GM19193 (cell line): ENCODE measurements around the gene DNAJB6.

Source experiments
- POLR2A ChIP-seq: IDR thresholded peaks from 4 replicates; pipeline ENCODE4 v1.6.1; 2011; ENCODE audit not compliant: insufficient read depth, insufficient read length; ENCODE audit errors: extremely low read depth

The DNAJB6 gene

GRCh38 chr7:157336383-157337315 is at the start of gene DNAJB6:
Gene DNAJB6 (plus strand): TSS chr7:157337004. CDS start chr7:157358573, 21,569 bp downstream.
- TF ChIP-seq POLR2A = peak; percentile 73

- TF ChIP-seq POLR2A = no peak
These were observed 45.3 kb upstream of the DNAJB6 start for GRCh38 chr7:157291404-157292080.

- no peak for TF ChIP-seq POLR2A
These were observed 44.5 kb upstream of the DNAJB6 start for GRCh38 chr7:157292258-157292657.

GRCh38 chr7:157292770-157293412 is 43.9 kb upstream of the DNAJB6 start:
- no peak for TF ChIP-seq POLR2A

GRCh38 chr7:157293413-157293788 is 43.4 kb upstream of the DNAJB6 start:
- no peak for TF ChIP-seq POLR2A

- no peak for TF ChIP-seq POLR2A
These were observed 42.0 kb upstream of the DNAJB6 start for GRCh38 chr7:157294773-157295172.

GRCh38 chr7:157295338-157295737 is 41.5 kb upstream of the DNAJB6 start:
- no peak for TF ChIP-seq POLR2A

- no peak for TF ChIP-seq POLR2A
These were observed 39.6 kb upstream of the DNAJB6 start for GRCh38 chr7:157297185-157297584.

GRCh38 chr7:157299317-157299612 is 37.5 kb upstream of the DNAJB6 start:
- TF ChIP-seq POLR2A = no peak

GRCh38 chr7:157299613-157300368 is 37.0 kb upstream of the DNAJB6 start:
- no peak for TF ChIP-seq POLR2A

- TF ChIP-seq POLR2A = no peak
These were observed 36.4 kb upstream of the DNAJB6 start for GRCh38 chr7:157300369-157300825.

- TF ChIP-seq POLR2A = no peak
These were observed 35.1 kb upstream of the DNAJB6 start for GRCh38 chr7:157301610-157302120.

GRCh38 chr7:157306846-157307838 is 29.7 kb upstream of the DNAJB6 start:
- no peak for TF ChIP-seq POLR2A
